Measurements from ENCODE around the gene PDP2. TPM values are rescaled to one million over a fixed set of nuclear protein-coding genes. Genes with fewer than 3 reads are reported as not detected.

Gene PDP2
- total and polyA plus RNA-seq, 9 of the 15 experiments (the other 6 are each of a cell fraction or from before 2014, with no cell fraction given) = 2.5 to 24.3 (median 7.2) TPM

- FAIRE-seq = no peak
Measured at GRCh38 chr16:66921729-66922450, 41.6 kb downstream of the PDP2 start.

More at GRCh38 chr16:66921729-66922450, 41.6 kb downstream of the PDP2 start:
- no peak overlapping the region for H2AFZ ChIP-seq (ENCODE audit: low read depth, low read length)
- ChIA-PET CTCF (ENCODE audit: low intra/inter-chr PET ratio) (interaction anchor here (0.6 kb wide), 1 partner anchor 14 kb away, joined by 3 read pairs; no protein-coding TSS in a partner anchor), POLR2A (interaction anchor here (1.7 to 2.0 kb wide), 3 partner anchors 9 to 11 kb away, joined by 6 to 11 read pairs (median 8); partner anchors contain the start of gene CIAO2B)
- H3K9me3 ChIP-seq (replicated peaks; ENCODE audit: control insufficient read depth, insufficient read depth, low read depth, low read length) = no peaks in the 10 kb centered on the region
- intact Hi-C loops (cut with micrococcal nuclease) = no loop called here
- no TSS peak for BruUV-seq (replicated peaks)
- H3K27ac ChIP-seq (ENCODE audit: extremely low read depth, low read depth, low read length) = no peak overlapping the region
- H4K20me1 ChIP-seq (replicated peaks; ENCODE audit: control insufficient read depth, insufficient read depth, low read length) = no peaks in the 10 kb centered on the region; the same call in 1 of the 2 replicates
- no peak for TF ChIP-seq ZNF444 (CRISPR knock-in tag; IDR thresholded peaks at IDR 0.05)
- peak; percentile 62 to 67 for TF ChIP-seq NRF1 (conservative IDR thresholded peaks at IDR 0.05 in 1 of 2, IDR thresholded peaks at IDR 0.05 in 1 of 2)
- TF ChIP-seq CBX8 (IDR thresholded peaks at IDR 0.05; ENCODE audit: borderline replicate concordance, extremely low read depth, low read depth, low read length, poor library complexity, severe bottlenecking) = no peak
- no peak for TF ChIP-seq ZNF277 (CRISPR knock-in tag; IDR thresholded peaks at IDR 0.05; ENCODE audit: borderline replicate concordance)
- ATAC-seq = no peak
- no peaks in the 10 kb centered on the region for H3K9me1 ChIP-seq (ENCODE audit: control insufficient read depth, insufficient read depth, low read length)
- peaks cover 4 to 56% of the 10 kb centered on the region in 2 experiments; a peak in 2 of 5 replicates for H3K27me3 ChIP-seq (ENCODE audit: control insufficient read depth in 2 of 2, insufficient read depth in 2 of 2, low read length in 2 of 2)
- H3K79me2 ChIP-seq (ENCODE audit: control insufficient read depth, insufficient read depth, low read length) = no peaks in the 10 kb centered on the region
- no peak overlapping the region for H3K4me3 ChIP-seq
- DNase-seq (ENCODE audit: extremely low read depth in 1 of 4, low spot score in 3 of 4) = no peak
- 39% methylated on average over 39 of the region's 42 CpGs for WGBS (ENCODE audit: insufficient coverage, low coverage, missing lambda C conversion rate)
- peaks cover 0 to 32% of the 10 kb centered on the region in 2 experiments; a peak in 3 of 5 replicates for H3K4me1 ChIP-seq (replicated peaks in 1 of 2; ENCODE audit: control insufficient read depth in 2 of 2, insufficient read depth in 2 of 2, low read length in 2 of 2)
- no peak overlapping the region for H3K4me2 ChIP-seq (ENCODE audit: insufficient read depth, low read length)
- H3K36me3 ChIP-seq (ENCODE audit: control insufficient read depth, insufficient read depth, low read length) = no peaks in the 10 kb centered on the region
- H3K9ac ChIP-seq (ENCODE audit: insufficient read depth in 1 of 2, low read depth in 2 of 2, low read length in 2 of 2) = peak overlapping the region in 1 of 2 experiments; percentile 78; a peak in 2 of 4 replicates
- in situ Hi-C loops (cut with MboI) = no loop called here

All from K562 (cell line).